ENCODE measurements around the gene SNRK. TPM values are rescaled to one million over a fixed set of nuclear protein-coding genes. Genes with fewer than 3 reads are reported as not detected.

SNRK gene
- total and polyA plus RNA-seq, 9 of the 15 experiments (the other 6 are each of a cell fraction or from before 2014, with no cell fraction given): 1.7 to 12.3 (median 7.3) TPM

DNA sequence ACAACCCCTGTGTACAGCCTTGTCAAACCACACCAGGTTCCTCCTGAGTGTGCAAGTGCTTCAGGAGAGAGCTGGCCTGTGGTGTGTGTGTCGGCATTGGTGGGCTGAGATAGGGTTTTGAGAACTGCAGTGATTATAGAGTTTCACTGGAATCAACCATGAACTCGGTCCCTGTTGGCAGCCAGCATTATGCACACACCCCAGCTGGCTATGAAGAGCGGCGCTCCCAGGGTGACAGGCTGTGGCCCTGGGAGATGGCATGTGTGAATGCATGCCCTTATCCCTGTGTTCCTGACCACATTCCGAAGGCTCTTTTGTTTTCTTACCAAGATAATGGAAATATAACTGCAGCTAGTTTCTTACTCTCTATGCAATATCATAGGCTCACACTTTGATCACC, 101.8 kb downstream of the SNRK start:
- no peak for TF ChIP-seq RBM15 (IDR thresholded peaks at IDR 0.05; ENCODE audit: insufficient read depth, low read length)
- no peak for TF ChIP-seq PCBP2 (IDR thresholded peaks at IDR 0.05; ENCODE audit: low read depth, low read length, poor library complexity, severe bottlenecking)
- TF ChIP-seq SREBF1 (IDR thresholded peaks at IDR 0.05; ENCODE audit: borderline replicate concordance, low read depth, low read length): no peak
- no peak for TF ChIP-seq ZNF551 (CRISPR knock-in tag; IDR thresholded peaks at IDR 0.05)
- TF ChIP-seq ZC3H4 (CRISPR knock-in tag; IDR thresholded peaks at IDR 0.05; ENCODE audit: borderline replicate concordance): no peak
- no peak for TF ChIP-seq FOSL1 (tag; conservative IDR thresholded peaks at IDR 0.05)
- no peak for TF ChIP-seq NFYB (IDR thresholded peaks at IDR 0.05; ENCODE audit: extremely low read depth, insufficient read length)
- TF ChIP-seq WHSC1 (IDR thresholded peaks at IDR 0.05; ENCODE audit: low read length): no peak
- no peak for TF ChIP-seq KDM5B (IDR thresholded peaks at IDR 0.05; ENCODE audit: insufficient replicate concordance, low read depth, low read length)
- no peak for TF ChIP-seq NCOA1 (IDR thresholded peaks at IDR 0.05; ENCODE audit: low read depth)
- TF ChIP-seq BMI1 (IDR thresholded peaks at IDR 0.05; ENCODE audit: low read length): no peak
- no peak for TF ChIP-seq KDM2B (CRISPR knock-in tag; IDR thresholded peaks at IDR 0.05)
- TF ChIP-seq, protein P1, sequence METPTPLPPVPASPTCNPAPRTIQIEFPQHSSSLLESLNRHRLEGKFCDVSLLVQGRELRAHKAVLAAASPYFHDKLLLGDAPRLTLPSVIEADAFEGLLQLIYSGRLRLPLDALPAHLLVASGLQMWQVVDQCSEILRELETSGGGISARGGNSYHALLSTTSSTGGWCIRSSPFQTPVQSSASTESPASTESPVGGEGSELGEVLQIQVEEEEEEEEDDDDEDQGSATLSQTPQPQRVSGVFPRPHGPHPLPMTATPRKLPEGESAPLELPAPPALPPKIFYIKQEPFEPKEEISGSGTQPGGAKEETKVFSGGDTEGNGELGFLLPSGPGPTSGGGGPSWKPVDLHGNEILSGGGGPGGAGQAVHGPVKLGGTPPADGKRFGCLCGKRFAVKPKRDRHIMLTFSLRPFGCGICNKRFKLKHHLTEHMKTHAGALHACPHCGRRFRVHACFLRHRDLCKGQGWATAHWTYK (CRISPR knock-in tag; IDR thresholded peaks at IDR 0.05): no peak
- TF ChIP-seq CEBPG (CRISPR knock-in tag; IDR thresholded peaks at IDR 0.05): no peak
- TF ChIP-seq CEBPG (tag; conservative IDR thresholded peaks at IDR 0.05 in 1 of 2, IDR thresholded peaks at IDR 0.05 in 1 of 2): no peak
- TF ChIP-seq, protein P2, sequence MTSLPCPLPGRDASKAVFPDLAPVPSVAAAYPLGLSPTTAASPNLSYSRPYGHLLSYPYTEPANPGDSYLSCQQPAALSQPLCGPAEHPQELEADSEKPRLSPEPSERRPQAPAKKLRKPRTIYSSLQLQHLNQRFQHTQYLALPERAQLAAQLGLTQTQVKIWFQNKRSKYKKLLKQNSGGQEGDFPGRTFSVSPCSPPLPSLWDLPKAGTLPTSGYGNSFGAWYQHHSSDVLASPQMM (CRISPR knock-in tag; IDR thresholded peaks at IDR 0.05): no peak
- no peak for TF ChIP-seq SP2 (IDR thresholded peaks at IDR 0.05; ENCODE audit: extremely low read depth, low read depth, low read length, poor library complexity, severe bottlenecking)
- no peak for TF ChIP-seq ZNF764 (CRISPR knock-in tag; IDR thresholded peaks at IDR 0.05; ENCODE audit: low read depth)
- no peak for TF ChIP-seq NR2F6 (CRISPR knock-in tag; IDR thresholded peaks at IDR 0.05)
- no peak for TF ChIP-seq ZNF280B (CRISPR knock-in tag; IDR thresholded peaks at IDR 0.05)
- no peak for TF ChIP-seq ZNF12 (CRISPR knock-in tag; IDR thresholded peaks at IDR 0.05)
- BruUV-seq (replicated peaks): no TSS peak
- Histone ChIP-seq H3K27me3 (ENCODE audit: control insufficient read depth in 2 of 2, insufficient read depth in 2 of 2, low read length in 2 of 2) (no peaks in the 10 kb centered on the region), H4K20me1 (replicated peaks; ENCODE audit: control insufficient read depth, insufficient read depth, low read length) (no peaks in the 10 kb centered on the region), H3K27ac (ENCODE audit: extremely low read depth, low read depth, low read length) (no peak overlapping the region), H3K4me2 (ENCODE audit: insufficient read depth, low read length) (no peak overlapping the region), H3K9me1 (ENCODE audit: control insufficient read depth, insufficient read depth, low read length) (no peaks in the 10 kb centered on the region), H3K9me3 (replicated peaks; ENCODE audit: control insufficient read depth, insufficient read depth, low read depth, low read length) (no peaks in the 10 kb centered on the region), H3K9ac (ENCODE audit: insufficient read depth in 1 of 2, low read depth in 2 of 2, low read length in 2 of 2) (no peak overlapping the region), H3K4me3 (no peak overlapping the region), H3K79me2 (ENCODE audit: control insufficient read depth, insufficient read depth, low read length) (no peaks in the 10 kb centered on the region), H3K4me1 (replicated peaks in 1 of 2; ENCODE audit: control insufficient read depth in 2 of 2, insufficient read depth in 2 of 2, low read length in 2 of 2) (peaks cover 0 to 18% of the 10 kb centered on the region in 2 experiments; a peak in 4 of 5 replicates), H3K36me3 (ENCODE audit: control insufficient read depth, insufficient read depth, low read length) (no peaks in the 10 kb centered on the region; the same call in 2 of the 3 replicates), H2AFZ (ENCODE audit: low read depth, low read length) (no peak overlapping the region)
- FAIRE-seq: no peak
- no peak for DNase-seq (ENCODE audit: extremely low read depth in 1 of 4, low spot score in 3 of 4)
- WGBS (ENCODE audit: insufficient coverage, low coverage, missing lambda C conversion rate): 71% methylated on average over 5 of the region's 5 CpGs
- intact Hi-C loops (cut with micrococcal nuclease): no loop called here
- no peak for ATAC-seq
- CTCF ChIA-PET (ENCODE audit: low intra/inter-chr PET ratio): no interaction called here
- POLR2A ChIA-PET: interaction anchor here (0.6 kb wide), 1 partner anchor 91 kb away, joined by 3 read pairs; no protein-coding TSS in a partner anchor
- in situ Hi-C loops (cut with MboI): no loop called here

All from K562 (cell line).